ENCODE data around the gene SETD1B. TPM values are rescaled to one million over a fixed set of nuclear protein-coding genes. Genes with fewer than 3 reads are reported as not detected.

Gene SETD1B
- total RNA-seq, 1 experiment from 2014 or later, result 4.0 TPM

Small RNA genes lying within 50 kb of the gene (small RNA-seq; reads per million reads assigned to genes)
- 0 reads per million in 2 experiments for gene AC069503.3

Other genes with a start within 250 kb of the SETD1B start
- 16.9 and 19.5 TPM in 2 replicates for gene KDM2B, start 223.0 kb upstream of the SETD1B start, total RNA-seq (2014; rRNA removed; shearing (Covaris generic))
- 12.6 and 16.4 TPM in 2 replicates for gene ORAI1, start 177.5 kb upstream of the SETD1B start, total RNA-seq (2014; rRNA removed; shearing (Covaris generic))
- 0.12 and 0.15 TPM in 2 replicates for gene MORN3, start 134.4 kb upstream of the SETD1B start, total RNA-seq (2014; rRNA removed; shearing (Covaris generic))
- 9.4 and 11.8 TPM in 2 replicates for gene TMEM120B, start 91.3 kb upstream of the SETD1B start, total RNA-seq (2014; rRNA removed; shearing (Covaris generic))
- gene RHOF, start 10.3 kb upstream of the SETD1B start, total RNA-seq (2014; rRNA removed; shearing (Covaris generic)), result 43.9 and 44.5 TPM in 2 replicates
- 0.22 and 1.5 TPM in 2 replicates for gene HPD, start 54.9 kb downstream of the SETD1B start, total RNA-seq (2014; rRNA removed; shearing (Covaris generic))
- 67.0 and 75.7 TPM in 2 replicates for gene PSMD9, start 84.8 kb downstream of the SETD1B start, total RNA-seq (2014; rRNA removed; shearing (Covaris generic))
- 4.9 and 5.0 TPM in 2 replicates for gene CFAP251, start 114.6 kb downstream of the SETD1B start, total RNA-seq (2014; rRNA removed; shearing (Covaris generic))
- gene BCL7A, start 217.9 kb downstream of the SETD1B start, total RNA-seq (2014; rRNA removed; shearing (Covaris generic)), result 13.1 TPM in 2 replicates

Measured in NCI-H460 (cell line).